SK-N-SH (cell line): Measurements from ENCODE around the gene IRF5. TPM values are rescaled to one million over a fixed set of nuclear protein-coding genes. Genes with fewer than 3 reads are reported as not detected.
A peak's percentile ranks its signal among the peaks of the same experiment; 100 is the strongest.

Source experiments
- CTCF ChIA-PET: fragments of 300-600, 350-600 bp; formaldehyde crosslinking; extraction: SDS; loops from one replicate; lab custom pipeline; 2021; lab: Yijun Ruan, JAX
- POLR2A ChIA-PET: fragments of 350-600 bp; sonication (Branson Sonifier 250); formaldehyde crosslinking; extraction: SDS; loops from one replicate; lab custom pipeline; 2020; ENCODE audit warnings: antibody characterized with exemption, inconsistent platforms; lab: Yijun Ruan, JAX
- DNase-seq: peaks from one replicate; pipeline ENCODE4 v3.0.0; 2012
- H2AFZ ChIP-seq: fragments of 200-600 bp; sonication (generic); 2 replicates; pipeline ENCODE4 v1.8.1; 2016; ENCODE audit warnings: antibody characterized with exemption, mild to moderate bottlenecking, low read depth
- H3F3A ChIP-seq: fragments of 200-600 bp; sonication (generic); replicated peaks from 2 replicates; pipeline ENCODE3; 2016; ENCODE audit warnings: antibody characterized with exemption, mild to moderate bottlenecking; ENCODE audit not compliant: insufficient read depth
- H3K27ac ChIP-seq, 2 experiments: fragments of 200-500 bp in 1 of 2; fragments of 200-600 bp in 1 of 2; sonication (Bioruptor generic) in 1 of 2; sonication (generic), shearing (Covaris generic) in 1 of 2; 2 replicates each; pipeline versions ENCODE4 v1.5.1 to v1.6.1; 2014 to 2016; ENCODE audit warnings: low read depth in 2 of 2, inconsistent platforms in 1 of 2, low read length in 1 of 2, mild to moderate bottlenecking in 1 of 2, mixed read lengths in 1 of 2
- H3K27me3 ChIP-seq: fragments of 200-600 bp; sonication (generic), shearing (Covaris generic); 2 replicates; pipeline ENCODE4 v1.6.1; 2016; ENCODE audit warnings: mixed run types; ENCODE audit not compliant: insufficient read depth
- H3K36me3 ChIP-seq, 2 experiments: fragments of 200-500 bp in 1 of 2; fragments of 200-600 bp in 1 of 2; sonication (Bioruptor generic) in 1 of 2; sonication (generic) in 1 of 2; replicated peaks in 1 of 2; 2 replicates each; pipeline versions ENCODE3 to v1.5.1; 2014 to 2016; ENCODE audit warnings: low read length in 1 of 2, mild to moderate bottlenecking in 1 of 2; ENCODE audit not compliant: insufficient read depth in 2 of 2, control insufficient read depth in 1 of 2
- H3K4me1 ChIP-seq, 2 experiments: fragments of 200-500 bp in 1 of 2; fragments of 200-600 bp in 1 of 2; sonication (Bioruptor generic) in 1 of 2; sonication (generic), shearing (Covaris generic) in 1 of 2; 2 replicates each; pipeline versions ENCODE4 v1.5.1 to v1.6.1; 2014 to 2016; ENCODE audit warnings: low read depth in 1 of 2, low read length in 1 of 2, mixed run types in 1 of 2; ENCODE audit not compliant: insufficient read depth in 2 of 2, control insufficient read depth in 1 of 2
- H3K4me2 ChIP-seq: fragments of 200-600 bp; sonication (generic), shearing (Covaris generic); 2 replicates; pipeline ENCODE4 v1.6.1; 2017; ENCODE audit warnings: mixed run types
- H3K4me3 ChIP-seq, 2 experiments: fragments of 200-500 bp in 1 of 2; fragments of 200-600 bp in 1 of 2; sonication (Bioruptor generic) in 1 of 2; sonication (generic), shearing (Covaris generic) in 1 of 2; 2 replicates each; pipeline versions ENCODE4 v1.5.1 to v1.8.1; 2014 to 2016; ENCODE audit warnings: low read depth in 2 of 2, inconsistent platforms in 1 of 2, low read length in 1 of 2, mild to moderate bottlenecking in 1 of 2, mixed read lengths in 1 of 2, moderate library complexity in 1 of 2
- H3K79me2 ChIP-seq: fragments of 200-600 bp; sonication (generic); 2 replicates; pipeline ENCODE4 v1.8.1; 2017; ENCODE audit warnings: mild to moderate bottlenecking; ENCODE audit not compliant: insufficient read depth
- H3K9ac ChIP-seq: fragments of 200-600 bp; sonication (generic); 2 replicates; pipeline ENCODE4 v1.6.1; 2017; ENCODE audit warnings: mixed run types
- H3K9me2 ChIP-seq: fragments of 200-600 bp; sonication (generic); 2 replicates; pipeline ENCODE4 v1.6.1; 2017; ENCODE audit warnings: mixed run types
- H3K9me3 ChIP-seq: fragments of 200-600 bp; sonication (generic); 2 replicates; pipeline ENCODE4 v1.6.1; 2017; ENCODE audit warnings: mixed run types, mild to moderate bottlenecking, moderate library complexity
- H4K20me1 ChIP-seq: fragments of 200-600 bp; sonication (generic); 2 replicates; pipeline ENCODE4 v1.6.1; 2017; ENCODE audit warnings: mild to moderate bottlenecking, mixed run types; ENCODE audit not compliant: insufficient read depth
- EP300 ChIP-seq, 2 experiments: IDR thresholded peaks; 2 replicates each; pipeline versions ENCODE4 v1.4.0 to v1.6.1; 2012; ENCODE audit warnings: borderline replicate concordance in 1 of 2, low read depth in 1 of 2, low read length in 1 of 2
- FOXM1 ChIP-seq: IDR thresholded peaks from 2 replicates; pipeline ENCODE4 v1.4.0; 2012; ENCODE audit warnings: low read depth, mild to moderate bottlenecking
- IRF3 ChIP-seq: fragments of 150-350 bp; IDR thresholded peaks from 2 replicates; pipeline ENCODE4 v1.6.1; 2016; ENCODE audit warnings: mild to moderate bottlenecking, low read depth, low read length
- JUND ChIP-seq: IDR thresholded peaks from 2 replicates; pipeline ENCODE4 v1.4.0; 2012
- MAX ChIP-seq: IDR thresholded peaks from 2 replicates; pipeline ENCODE4 v1.4.0; 2012; ENCODE audit warnings: low read depth
- MXI1 ChIP-seq: IDR thresholded peaks from 2 replicates; pipeline ENCODE4 v1.6.1; 2012; ENCODE audit warnings: mild to moderate bottlenecking, low read depth, low read length, improper control_type of control experiment
- NRF1 ChIP-seq: IDR thresholded peaks from 2 replicates; pipeline ENCODE4 v1.6.1; 2012; ENCODE audit warnings: low read depth, mild to moderate bottlenecking, low read length
- PBX3 ChIP-seq: IDR thresholded peaks from 2 replicates; pipeline ENCODE4; 2012
- POLR2AphosphoS5 ChIP-seq: IDR thresholded peaks from 2 replicates; pipeline ENCODE4 v1.6.1; 2012; ENCODE audit warnings: low read depth, low read length
- RAD21 ChIP-seq: IDR thresholded peaks from 2 replicates; pipeline ENCODE4 v1.6.1; 2012; ENCODE audit warnings: mild to moderate bottlenecking, low read length
- RCOR1 ChIP-seq: fragments of 150-350 bp; IDR thresholded peaks from 2 replicates; pipeline ENCODE4 v1.6.1; 2017; ENCODE audit warnings: antibody characterized with exemption, low read length
- REST ChIP-seq: IDR thresholded peaks from 2 replicates; pipeline ENCODE4 v1.6.1; 2012; ENCODE audit warnings: mild to moderate bottlenecking, low read depth, low read length, moderate library complexity
- SMC3 ChIP-seq: IDR thresholded peaks from 2 replicates; pipeline ENCODE4 v1.6.1; 2012; ENCODE audit warnings: low read depth, low read length, improper control_type of control experiment
- USF1 ChIP-seq: IDR thresholded peaks from 2 replicates; pipeline ENCODE4 v1.4.0; 2012; ENCODE audit warnings: low read depth, borderline replicate concordance
- USF2 ChIP-seq: fragments of 150-350 bp; IDR thresholded peaks from 2 replicates; pipeline ENCODE4 v1.6.1; 2017; ENCODE audit warnings: antibody characterized with exemption, low read length, low read depth, borderline replicate concordance
- YY1 ChIP-seq: IDR thresholded peaks from 2 replicates; pipeline ENCODE4 v1.4.0; 2012; ENCODE audit warnings: low read depth, mild to moderate bottlenecking
- WGBS: methylation state at CpG from one replicate; pipeline ENCODE4 v1.1.6; 2017; ENCODE audit warnings: low lambda C conversion rate; 5-methylcytosine and 5-hydroxymethylcytosine counted together
- polyA plus RNA-seq, 3 experiments: library from polyadenylated mRNA; depleted of rRNA; stranded (reverse); fragments of >200 nt; gene quantifications; 2 replicates each; pipeline ENCODE4 v1.2.3, GENCODE V29; 2012

IRF5 gene
- polyA plus RNA-seq, 1 of the 3 experiments (the other 2 are of a cell fraction): 0.62 TPM

- Histone ChIP-seq H3K4me1 (no peaks in the 10 kb centered on the region; a peak in 1 of 4 replicates), H3K27me3 (peaks cover 14% of the 10 kb centered on the region; the same call in 1 of the 2 replicates), H3K9me3 (no peaks in the 10 kb centered on the region), H3K9me2 (no peaks in the 10 kb centered on the region), H3K36me3 (no peaks in the 10 kb centered on the region), H3K9ac (no peak overlapping the region), H3K79me2 (no peaks in the 10 kb centered on the region), H3K4me3 (no peak overlapping the region), H2AFZ (no peak overlapping the region), H4K20me1 (no peaks in the 10 kb centered on the region), H3F3A (no peaks in the 10 kb centered on the region), H3K4me2 (no peak overlapping the region), H3K27ac (no peak overlapping the region)
- ChIA-PET CTCF (interaction anchor here (0.6 to 4.1 kb wide), 4 partner anchors 8 to 439 kb away, joined by 3 to 31 read pairs (median 3); no protein-coding TSS in a partner anchor), POLR2A (no interaction called here)
- peak; percentile 38 for DNase-seq
- TF ChIP-seq NRF1: no peak
- no peak for TF ChIP-seq IRF3
- TF ChIP-seq RCOR1: no peak
- no peak for TF ChIP-seq EP300 (IDR thresholded peaks at IDR 0.05; ENCODE audit: borderline replicate concordance in 1 of 2, low read depth in 1 of 2, low read length in 1 of 2)
- no peak for TF ChIP-seq MXI1
- no peak for TF ChIP-seq MAX
- no peak for TF ChIP-seq YY1
- no peak for TF ChIP-seq PBX3
- TF ChIP-seq FOXM1: no peak
- no peak for TF ChIP-seq JUND
- 89% methylated on average over 11 of the region's 11 CpGs for WGBS
These were observed 45.8 kb upstream of the IRF5 start for GRCh38 chr7:128891942-128892269.

GRCh38 chr7:128892521-128893250, 45.0 kb upstream of the IRF5 start:
- H3K4me2 ChIP-seq: no peak overlapping the region
- H3K9ac ChIP-seq: no peak overlapping the region
- no peak overlapping the region for H2AFZ ChIP-seq
- no peak overlapping the region for H3K27ac ChIP-seq
- no peak overlapping the region for H3K4me3 ChIP-seq
- no peaks in the 10 kb centered on the region for H3F3A ChIP-seq
- ChIA-PET POLR2A (no interaction called here), CTCF (interaction anchor here (1.0 to 4.1 kb wide), 4 partner anchors 9 to 432 kb away, joined by 3 to 31 read pairs (median 5); no protein-coding TSS in a partner anchor)
- no peaks in the 10 kb centered on the region for H3K9me3 ChIP-seq
- H3K79me2 ChIP-seq: no peaks in the 10 kb centered on the region
- no peaks in the 10 kb centered on the region; a peak in 1 of 4 replicates for H3K4me1 ChIP-seq
- peak; percentile 39 for DNase-seq
- H4K20me1 ChIP-seq: no peaks in the 10 kb centered on the region
- no peaks in the 10 kb centered on the region for H3K36me3 ChIP-seq
- WGBS: 82% methylated on average over 7 of the region's 13 CpGs
- peaks cover 14% of the 10 kb centered on the region; the same call in 1 of the 2 replicates for H3K27me3 ChIP-seq
- H3K9me2 ChIP-seq: no peaks in the 10 kb centered on the region
- TF ChIP-seq MXI1 (no peak), POLR2AphosphoS5 (no peak), USF2 (no peak), JUND (no peak), IRF3 (no peak), NRF1 (no peak), USF1 (no peak), REST (no peak), RAD21 (no peak), SMC3 (no peak)
